Nephron progenitor cell (in vitro differentiated cells): ENCODE measurements around the gene CASP9.
A peak's percentile ranks its signal among the peaks of the same experiment; 100 is the strongest.

Experiments used
- DNase-seq: peaks from one replicate; pipeline ENCODE4 v3.0.0; 2021
- H3K27ac Mint-ChIP-seq: 2 replicates; pipeline ENCODE4 v1.8.0; 2021; ENCODE audit warnings: mild to moderate bottlenecking, moderate library complexity, mixed read lengths
- H3K27me3 Mint-ChIP-seq: 2 replicates; pipeline ENCODE4 v1.8.0; 2021; ENCODE audit warnings: mild to moderate bottlenecking, low read depth, mixed read lengths; ENCODE audit not compliant: poor library complexity
- H3K36me3 Mint-ChIP-seq: 2 replicates; pipeline ENCODE4 v1.8.0; 2021; ENCODE audit warnings: low read depth, mixed read lengths
- H3K4me1 Mint-ChIP-seq: 2 replicates; pipeline ENCODE4 v1.8.0; 2021; ENCODE audit warnings: mixed read lengths
- H3K4me3 Mint-ChIP-seq: 2 replicates; pipeline ENCODE4 v1.8.0; 2021; ENCODE audit warnings: mild to moderate bottlenecking, moderate library complexity, mixed read lengths
- H3K9me3 Mint-ChIP-seq: 2 replicates; pipeline ENCODE4 v1.8.0; 2021; ENCODE audit warnings: mild to moderate bottlenecking, moderate library complexity, mixed read lengths
- CTCF ChIP-seq: fragments of 200-600 bp; sonication (generic); IDR thresholded peaks from 2 replicates; pipeline ENCODE4 v1.5.0; 2021; ENCODE audit warnings: antibody characterized with exemption

CASP9 gene

GRCh38 chr1:15507278-15507677, 16.7 kb downstream of the CASP9 start:
- peak overlapping the region; percentile 82 for H3K27ac Mint-ChIP-seq
- TF ChIP-seq CTCF = no peak
- no peak overlapping the region for H3K4me3 Mint-ChIP-seq
- no peak for DNase-seq
- H3K4me1 Mint-ChIP-seq = no peaks in the 10 kb centered on the region
- H3K9me3 Mint-ChIP-seq = no peaks in the 10 kb centered on the region
- peaks cover 2% of the 10 kb centered on the region for H3K27me3 Mint-ChIP-seq
- peaks cover 9% of the 10 kb centered on the region for H3K36me3 Mint-ChIP-seq

GRCh38 chr1:15506831-15507230, 17.2 kb downstream of the CASP9 start:
- peaks cover 5% of the 10 kb centered on the region for H3K36me3 Mint-ChIP-seq
- no peaks in the 10 kb centered on the region for H3K4me1 Mint-ChIP-seq
- no peak overlapping the region for H3K27ac Mint-ChIP-seq
- peaks cover 2% of the 10 kb centered on the region for H3K27me3 Mint-ChIP-seq
- H3K9me3 Mint-ChIP-seq = no peaks in the 10 kb centered on the region
- no peak for TF ChIP-seq CTCF
- no peak overlapping the region for H3K4me3 Mint-ChIP-seq
- no peak for DNase-seq

GRCh38 chr1:15504436-15504835, 19.6 kb downstream of the CASP9 start:
- H3K27me3 Mint-ChIP-seq = peaks cover 2% of the 10 kb centered on the region
- no peak for TF ChIP-seq CTCF
- H3K9me3 Mint-ChIP-seq = no peaks in the 10 kb centered on the region
- H3K27ac Mint-ChIP-seq = no peak overlapping the region
- H3K4me3 Mint-ChIP-seq = no peak overlapping the region
- peaks cover 4% of the 10 kb centered on the region for H3K36me3 Mint-ChIP-seq
- H3K4me1 Mint-ChIP-seq = peaks cover 18% of the 10 kb centered on the region
- DNase-seq = no peak

- Mint-ChIP-seq H3K4me1 (peaks cover 18% of the 10 kb centered on the region), H3K36me3 (peaks cover 28% of the 10 kb centered on the region), H3K4me3 (no peak overlapping the region), H3K27ac (no peak overlapping the region), H3K9me3 (peaks cover 6% of the 10 kb centered on the region), H3K27me3 (peaks cover 2% of the 10 kb centered on the region)
- TF ChIP-seq CTCF = peak; percentile 84
- peak; percentile 75 for DNase-seq
Observed at GRCh38 chr1:15501208-15502032, 22.6 kb downstream of the CASP9 start.

GRCh38 chr1:15500184-15501178, 23.5 kb downstream of the CASP9 start:
- Mint-ChIP-seq H3K27ac (peak overlapping the region; percentile 44), H3K9me3 (peaks cover 6% of the 10 kb centered on the region)
- TF ChIP-seq CTCF = no peak

More at GRCh38 chr1:15500184-15501178, 23.5 kb downstream of the CASP9 start:
- no peak for DNase-seq
- H3K27me3 Mint-ChIP-seq = peaks cover 2% of the 10 kb centered on the region
- H3K4me1 Mint-ChIP-seq = peaks cover 18% of the 10 kb centered on the region
- no peak overlapping the region for H3K4me3 Mint-ChIP-seq
- peaks cover 36% of the 10 kb centered on the region for H3K36me3 Mint-ChIP-seq
